Measurements from ENCODE around the gene SPDYE6. TPM values are rescaled to one million over a fixed set of nuclear protein-coding genes. Genes with fewer than 3 reads are reported as not detected.

SPDYE6 gene
- total RNA-seq (2022; extraction: Qiagen RNA extraction), result not detected in 5 replicates

GRCh38 chr7:102356344-102356743 lies at the start of gene SPDYE6:
Gene SPDYE6, minus strand, starts transcription at chr7:102356444. Its CDS starts 421 bp downstream, at chr7:102356023.

GRCh38 chr7:102395873-102396709 lies 39.8 kb upstream of the SPDYE6 start, which contains the start of gene PRKRIP1:
Gene PRKRIP1, plus strand, starts transcription at chr7:102396363. Its CDS starts 49 bp downstream, at chr7:102396412.

Other genes starting within 250 kb of the SPDYE6 start
- gene SH2B2, start 69.6 kb downstream of the SPDYE6 start, total RNA-seq (2022; extraction: Qiagen RNA extraction), result 1.5 to 3.7 TPM (median 3.2 TPM) in 5 replicates
- gene PRKRIP1, start 39.9 kb upstream of the SPDYE6 start, total RNA-seq (2022; extraction: Qiagen RNA extraction), result 19.8 to 22.3 TPM (median 21.1 TPM) in 5 replicates
- 29.1 to 35.0 TPM (median 31.0 TPM) in 5 replicates for gene ORAI2, start 77.1 kb upstream of the SPDYE6 start, total RNA-seq (2022; extraction: Qiagen RNA extraction)
- gene ALKBH4, start 108.4 kb upstream of the SPDYE6 start, total RNA-seq (2022; extraction: Qiagen RNA extraction), result 9.9 to 12.6 TPM (median 11.6 TPM) in 5 replicates
- gene LRWD1, start 108.5 kb upstream of the SPDYE6 start, total RNA-seq (2022; extraction: Qiagen RNA extraction), result 21.9 to 34.4 TPM (median 29.4 TPM) in 5 replicates
- gene POLR2J, start 122.5 kb upstream of the SPDYE6 start, total RNA-seq (2022; extraction: Qiagen RNA extraction), result 103 to 111 TPM (median 105 TPM) in 5 replicates
- gene RASA4B, start 161.3 kb upstream of the SPDYE6 start, total RNA-seq (2022; extraction: Qiagen RNA extraction), result 1.2 to 2.1 TPM (median 1.5 TPM) in 5 replicates
- gene UPK3BL2, start 187.3 kb upstream of the SPDYE6 start, total RNA-seq (2022; extraction: Qiagen RNA extraction), result 2.1 to 3.4 TPM (median 2.9 TPM) in 5 replicates
- not detected in 5 replicates for gene SPDYE2, start 194.8 kb upstream of the SPDYE6 start, total RNA-seq (2022; extraction: Qiagen RNA extraction)
- gene POLR2J3, start 216.1 kb upstream of the SPDYE6 start, total RNA-seq (2022; extraction: Qiagen RNA extraction), result 13.6 to 35.7 TPM (median 28.1 TPM) in 5 replicates

Data from A549 treated with AZD2906 at 1 μM for 4 hours (cell line).